Measurements from ENCODE around the gene PAX2. TPM values are rescaled to one million over a fixed set of nuclear protein-coding genes. Genes with fewer than 3 reads are reported as not detected.

The PAX2 gene
- total and polyA plus RNA-seq, 4 donors = not detected

GRCh38 chr10:100724531-100725027 lies 20.8 kb upstream of the PAX2 start:
- Histone ChIP-seq H3K9ac (ENCODE audit: low read depth in 1 of 2, low read length in 2 of 2) (no peak overlapping the region), H3K27me3 (ENCODE audit: control insufficient read depth in 4 of 4, insufficient read depth in 4 of 4, low read length in 3 of 4) (peaks cover 0 to 31% (median 18%) of the 10 kb centered on the region in 4 donors), H3K4me1 (ENCODE audit: control insufficient read depth in 4 of 4, insufficient read depth in 4 of 4, low read length in 3 of 4) (peaks cover 0 to 4% (median 1%) of the 10 kb centered on the region in 4 donors), H3K4me3 (ENCODE audit: low read depth in 1 of 3, low read length in 3 of 3) (no peak overlapping the region), H3K27ac (ENCODE audit: low read depth in 1 of 2, low read length in 2 of 2) (no peak overlapping the region), H3K9me3 (ENCODE audit: control insufficient read depth in 4 of 4, low read length in 3 of 4) (no peaks in the 10 kb centered on the region), H3K36me3 (ENCODE audit: control insufficient read depth in 4 of 4, insufficient read depth in 3 of 4, low read depth in 1 of 4, low read length in 3 of 4) (no peaks in the 10 kb centered on the region)
- 8% methylated on average over 33 of the region's 33 CpGs for WGBS
- no peak for DNase-seq (ENCODE audit: low spot score)
- TF ChIP-seq HNF4G (IDR thresholded peaks at IDR 0.05) = no peak
- TF ChIP-seq, protein P1, sequence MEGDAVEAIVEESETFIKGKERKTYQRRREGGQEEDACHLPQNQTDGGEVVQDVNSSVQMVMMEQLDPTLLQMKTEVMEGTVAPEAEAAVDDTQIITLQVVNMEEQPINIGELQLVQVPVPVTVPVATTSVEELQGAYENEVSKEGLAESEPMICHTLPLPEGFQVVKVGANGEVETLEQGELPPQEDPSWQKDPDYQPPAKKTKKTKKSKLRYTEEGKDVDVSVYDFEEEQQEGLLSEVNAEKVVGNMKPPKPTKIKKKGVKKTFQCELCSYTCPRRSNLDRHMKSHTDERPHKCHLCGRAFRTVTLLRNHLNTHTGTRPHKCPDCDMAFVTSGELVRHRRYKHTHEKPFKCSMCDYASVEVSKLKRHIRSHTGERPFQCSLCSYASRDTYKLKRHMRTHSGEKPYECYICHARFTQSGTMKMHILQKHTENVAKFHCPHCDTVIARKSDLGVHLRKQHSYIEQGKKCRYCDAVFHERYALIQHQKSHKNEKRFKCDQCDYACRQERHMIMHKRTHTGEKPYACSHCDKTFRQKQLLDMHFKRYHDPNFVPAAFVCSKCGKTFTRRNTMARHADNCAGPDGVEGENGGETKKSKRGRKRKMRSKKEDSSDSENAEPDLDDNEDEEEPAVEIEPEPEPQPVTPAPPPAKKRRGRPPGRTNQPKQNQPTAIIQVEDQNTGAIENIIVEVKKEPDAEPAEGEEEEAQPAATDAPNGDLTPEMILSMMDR (IDR thresholded peaks at IDR 0.05; ENCODE audit: low read depth, low read length, missing input control) = no peak
- no peak for TF ChIP-seq RAD21 (IDR thresholded peaks at IDR 0.05)
- no peak for TF ChIP-seq YY1 (IDR thresholded peaks at IDR 0.05)
- TF ChIP-seq FOXA2 (IDR thresholded peaks at IDR 0.05) = no peak
- no peak for TF ChIP-seq HNF4A (conservative IDR thresholded peaks at IDR 0.05)
- TF ChIP-seq, protein P2, sequence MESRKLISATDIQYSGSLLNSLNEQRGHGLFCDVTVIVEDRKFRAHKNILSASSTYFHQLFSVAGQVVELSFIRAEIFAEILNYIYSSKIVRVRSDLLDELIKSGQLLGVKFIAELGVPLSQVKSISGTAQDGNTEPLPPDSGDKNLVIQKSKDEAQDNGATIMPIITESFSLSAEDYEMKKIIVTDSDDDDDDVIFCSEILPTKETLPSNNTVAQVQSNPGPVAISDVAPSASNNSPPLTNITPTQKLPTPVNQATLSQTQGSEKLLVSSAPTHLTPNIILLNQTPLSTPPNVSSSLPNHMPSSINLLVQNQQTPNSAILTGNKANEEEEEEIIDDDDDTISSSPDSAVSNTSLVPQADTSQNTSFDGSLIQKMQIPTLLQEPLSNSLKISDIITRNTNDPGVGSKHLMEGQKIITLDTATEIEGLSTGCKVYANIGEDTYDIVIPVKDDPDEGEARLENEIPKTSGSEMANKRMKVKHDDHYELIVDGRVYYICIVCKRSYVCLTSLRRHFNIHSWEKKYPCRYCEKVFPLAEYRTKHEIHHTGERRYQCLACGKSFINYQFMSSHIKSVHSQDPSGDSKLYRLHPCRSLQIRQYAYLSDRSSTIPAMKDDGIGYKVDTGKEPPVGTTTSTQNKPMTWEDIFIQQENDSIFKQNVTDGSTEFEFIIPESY (IDR thresholded peaks at IDR 0.05) = no peak
- no peak for TF ChIP-seq EGR1 (IDR thresholded peaks at IDR 0.05; ENCODE audit: low read depth in 2 of 2)
- TF ChIP-seq, protein P3, sequence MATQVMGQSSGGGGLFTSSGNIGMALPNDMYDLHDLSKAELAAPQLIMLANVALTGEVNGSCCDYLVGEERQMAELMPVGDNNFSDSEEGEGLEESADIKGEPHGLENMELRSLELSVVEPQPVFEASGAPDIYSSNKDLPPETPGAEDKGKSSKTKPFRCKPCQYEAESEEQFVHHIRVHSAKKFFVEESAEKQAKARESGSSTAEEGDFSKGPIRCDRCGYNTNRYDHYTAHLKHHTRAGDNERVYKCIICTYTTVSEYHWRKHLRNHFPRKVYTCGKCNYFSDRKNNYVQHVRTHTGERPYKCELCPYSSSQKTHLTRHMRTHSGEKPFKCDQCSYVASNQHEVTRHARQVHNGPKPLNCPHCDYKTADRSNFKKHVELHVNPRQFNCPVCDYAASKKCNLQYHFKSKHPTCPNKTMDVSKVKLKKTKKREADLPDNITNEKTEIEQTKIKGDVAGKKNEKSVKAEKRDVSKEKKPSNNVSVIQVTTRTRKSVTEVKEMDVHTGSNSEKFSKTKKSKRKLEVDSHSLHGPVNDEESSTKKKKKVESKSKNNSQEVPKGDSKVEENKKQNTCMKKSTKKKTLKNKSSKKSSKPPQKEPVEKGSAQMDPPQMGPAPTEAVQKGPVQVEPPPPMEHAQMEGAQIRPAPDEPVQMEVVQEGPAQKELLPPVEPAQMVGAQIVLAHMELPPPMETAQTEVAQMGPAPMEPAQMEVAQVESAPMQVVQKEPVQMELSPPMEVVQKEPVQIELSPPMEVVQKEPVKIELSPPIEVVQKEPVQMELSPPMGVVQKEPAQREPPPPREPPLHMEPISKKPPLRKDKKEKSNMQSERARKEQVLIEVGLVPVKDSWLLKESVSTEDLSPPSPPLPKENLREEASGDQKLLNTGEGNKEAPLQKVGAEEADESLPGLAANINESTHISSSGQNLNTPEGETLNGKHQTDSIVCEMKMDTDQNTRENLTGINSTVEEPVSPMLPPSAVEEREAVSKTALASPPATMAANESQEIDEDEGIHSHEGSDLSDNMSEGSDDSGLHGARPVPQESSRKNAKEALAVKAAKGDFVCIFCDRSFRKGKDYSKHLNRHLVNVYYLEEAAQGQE (IDR thresholded peaks at IDR 0.05) = no peak
- no peak for TF ChIP-seq JUND (IDR thresholded peaks at IDR 0.05)
- TF ChIP-seq TAF1 (conservative IDR thresholded peaks at IDR 0.05) = no peak
- no peak for TF ChIP-seq ATF3 (IDR thresholded peaks at IDR 0.05)
- TF ChIP-seq RXRA (IDR thresholded peaks at IDR 0.05) = no peak
- no peak for TF ChIP-seq FOXA1 (IDR thresholded peaks at IDR 0.05)
- no peak for TF ChIP-seq SP1 (IDR thresholded peaks at IDR 0.05)
- no peak for TF ChIP-seq GABPA (IDR thresholded peaks at IDR 0.05 in 1 of 2, conservative IDR thresholded peaks at IDR 0.05 in 1 of 2)
- no peak for TF ChIP-seq NR2F2 (IDR thresholded peaks at IDR 0.05)
- TF ChIP-seq, protein P4, sequence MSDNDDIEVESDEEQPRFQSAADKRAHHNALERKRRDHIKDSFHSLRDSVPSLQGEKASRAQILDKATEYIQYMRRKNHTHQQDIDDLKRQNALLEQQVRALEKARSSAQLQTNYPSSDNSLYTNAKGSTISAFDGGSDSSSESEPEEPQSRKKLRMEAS (IDR thresholded peaks at IDR 0.05) = no peak

Measured in liver (tissue), 9 donors.